Testis (tissue), 2 donors: ENCODE results near the gene ZSWIM5.

Source experiments
- POLR2A ChIP-seq: fragments of 450-650 bp; IDR thresholded peaks from one replicate; pipeline ENCODE4 v1.6.1; 2017; ENCODE audit warnings: antibody characterized with exemption, mild to moderate bottlenecking, moderate library complexity
- TF ChIP-seq, protein P1 (sequence below), 3 experiments: fragments of 450-650 bp in 2 of 3; fragments of 200-600 bp in 1 of 3; sonication (generic) in 1 of 3; IDR thresholded peaks; one replicate each; pipeline ENCODE4 v1.5.1; 2016 to 2019; ENCODE audit warnings: antibody characterized with exemption in 3 of 3, mild to moderate bottlenecking in 2 of 3, moderate library complexity in 1 of 3

DNA sequence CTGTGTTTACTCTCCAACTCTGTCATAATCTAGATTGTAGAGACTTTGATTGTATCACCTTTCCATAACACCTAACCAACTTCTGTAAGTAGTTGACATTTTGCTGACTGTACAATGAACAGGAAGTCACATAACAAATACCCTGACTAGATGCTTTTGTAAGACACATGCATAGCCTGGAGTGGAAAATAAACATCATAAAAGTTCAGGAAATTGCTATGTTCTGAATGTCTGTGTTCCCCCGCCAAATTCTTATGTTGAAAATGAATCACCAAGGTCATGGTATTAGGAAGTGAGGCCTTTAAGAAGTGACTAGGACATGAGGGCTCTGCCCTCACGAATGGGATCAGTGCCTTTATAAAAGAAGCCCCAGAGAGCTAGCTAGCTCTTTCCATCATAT lies 40.4 kb upstream of the ZSWIM5 start:
- TF ChIP-seq, protein P1, sequence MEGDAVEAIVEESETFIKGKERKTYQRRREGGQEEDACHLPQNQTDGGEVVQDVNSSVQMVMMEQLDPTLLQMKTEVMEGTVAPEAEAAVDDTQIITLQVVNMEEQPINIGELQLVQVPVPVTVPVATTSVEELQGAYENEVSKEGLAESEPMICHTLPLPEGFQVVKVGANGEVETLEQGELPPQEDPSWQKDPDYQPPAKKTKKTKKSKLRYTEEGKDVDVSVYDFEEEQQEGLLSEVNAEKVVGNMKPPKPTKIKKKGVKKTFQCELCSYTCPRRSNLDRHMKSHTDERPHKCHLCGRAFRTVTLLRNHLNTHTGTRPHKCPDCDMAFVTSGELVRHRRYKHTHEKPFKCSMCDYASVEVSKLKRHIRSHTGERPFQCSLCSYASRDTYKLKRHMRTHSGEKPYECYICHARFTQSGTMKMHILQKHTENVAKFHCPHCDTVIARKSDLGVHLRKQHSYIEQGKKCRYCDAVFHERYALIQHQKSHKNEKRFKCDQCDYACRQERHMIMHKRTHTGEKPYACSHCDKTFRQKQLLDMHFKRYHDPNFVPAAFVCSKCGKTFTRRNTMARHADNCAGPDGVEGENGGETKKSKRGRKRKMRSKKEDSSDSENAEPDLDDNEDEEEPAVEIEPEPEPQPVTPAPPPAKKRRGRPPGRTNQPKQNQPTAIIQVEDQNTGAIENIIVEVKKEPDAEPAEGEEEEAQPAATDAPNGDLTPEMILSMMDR (IDR thresholded peaks at IDR 0.05): no peak
- no peak for TF ChIP-seq POLR2A
